HG02884 (cell line): ENCODE results near the gene RAMP2.

Experiments
- ATAC-seq: cut with Tn5 transposase; IDR thresholded peaks from one replicate; pipeline ENCODE4 v1.9.1; 2021; ENCODE audit warnings: mild to moderate bottlenecking, moderate library complexity; ENCODE audit not compliant: unreplicated experiment

Gene RAMP2

DNA sequence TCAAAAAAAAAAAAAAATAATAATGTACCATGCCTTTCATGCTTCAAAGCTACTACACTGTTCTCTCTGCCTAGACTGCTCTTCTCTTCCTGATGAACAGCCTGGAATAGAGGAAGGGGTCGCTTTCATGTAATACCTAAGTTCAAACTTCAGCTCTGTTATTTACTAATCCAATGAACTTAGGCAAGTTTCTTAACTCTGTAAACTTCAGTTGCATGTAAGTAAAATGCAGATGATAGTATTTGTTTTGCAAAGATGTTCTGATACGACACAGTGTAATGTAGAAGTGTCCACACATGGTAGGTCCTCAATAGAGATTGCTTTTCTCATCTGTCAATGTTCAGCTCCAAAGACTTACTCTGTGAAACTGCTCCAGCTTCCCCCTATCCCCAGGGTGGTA is 30.9 kb downstream of the RAMP2 start:
- no peak for ATAC-seq

- no peak for ATAC-seq
Measured at GRCh38 chr17:42792545-42792944, 31.5 kb downstream of the RAMP2 start.

DNA sequence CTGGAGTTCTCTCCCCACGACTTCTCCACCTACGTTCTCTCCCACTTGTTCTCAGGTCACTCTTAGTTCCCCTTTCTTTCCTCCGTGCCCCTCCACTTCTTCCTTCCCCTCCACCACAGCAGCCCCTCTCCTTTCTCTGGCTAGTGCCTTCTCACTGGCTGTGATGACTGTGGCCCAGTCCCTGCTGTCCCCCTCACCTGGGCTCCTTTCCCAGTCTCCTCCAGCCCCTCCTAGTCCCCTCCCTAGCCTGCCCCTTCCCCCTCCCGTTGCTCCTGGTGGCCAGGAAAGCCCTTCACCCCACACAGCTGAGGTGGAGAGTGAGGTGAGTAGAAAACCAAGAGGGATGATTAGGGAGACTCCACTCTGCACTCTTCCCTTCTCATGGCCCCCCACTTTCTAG is 34.0 kb downstream of the RAMP2 start:
- ATAC-seq: no peak

- ATAC-seq: no peak
Measured at GRCh38 chr17:42795465-42795864, 34.4 kb downstream of the RAMP2 start.

DNA sequence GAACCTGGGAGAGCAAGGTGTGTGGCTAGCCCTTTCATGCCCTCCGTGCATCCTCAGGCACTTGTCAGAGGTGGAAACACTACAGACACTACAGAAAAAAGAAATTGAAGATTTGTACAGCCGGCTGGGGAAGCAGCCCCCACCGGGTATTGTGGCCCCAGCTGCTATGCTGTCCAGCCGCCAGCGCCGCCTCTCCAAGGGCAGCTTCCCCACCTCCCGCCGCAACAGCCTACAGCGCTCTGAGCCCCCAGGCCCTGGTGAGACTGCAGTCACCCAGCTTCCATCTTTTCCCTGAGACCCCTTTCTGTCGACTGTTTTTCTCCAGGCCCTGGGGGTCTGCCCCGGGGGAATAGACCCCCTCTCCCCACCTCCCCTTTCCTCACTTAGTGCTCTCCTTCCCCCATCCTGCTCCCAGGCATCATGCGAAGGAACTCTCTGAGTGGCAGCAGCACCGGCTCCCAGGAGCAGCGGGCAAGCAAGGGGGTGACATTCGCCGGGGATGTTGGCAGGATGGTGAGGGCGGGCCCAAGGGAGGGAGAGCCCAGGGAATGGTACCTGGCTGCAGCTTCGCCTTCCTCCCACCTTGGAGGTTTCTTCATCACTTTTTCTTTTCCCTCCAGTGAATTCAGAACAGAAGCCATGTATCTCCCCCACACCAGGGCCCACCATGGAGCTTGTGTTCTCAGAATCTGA is 35.2 kb downstream of the RAMP2 start:
- ATAC-seq: no peak

DNA sequence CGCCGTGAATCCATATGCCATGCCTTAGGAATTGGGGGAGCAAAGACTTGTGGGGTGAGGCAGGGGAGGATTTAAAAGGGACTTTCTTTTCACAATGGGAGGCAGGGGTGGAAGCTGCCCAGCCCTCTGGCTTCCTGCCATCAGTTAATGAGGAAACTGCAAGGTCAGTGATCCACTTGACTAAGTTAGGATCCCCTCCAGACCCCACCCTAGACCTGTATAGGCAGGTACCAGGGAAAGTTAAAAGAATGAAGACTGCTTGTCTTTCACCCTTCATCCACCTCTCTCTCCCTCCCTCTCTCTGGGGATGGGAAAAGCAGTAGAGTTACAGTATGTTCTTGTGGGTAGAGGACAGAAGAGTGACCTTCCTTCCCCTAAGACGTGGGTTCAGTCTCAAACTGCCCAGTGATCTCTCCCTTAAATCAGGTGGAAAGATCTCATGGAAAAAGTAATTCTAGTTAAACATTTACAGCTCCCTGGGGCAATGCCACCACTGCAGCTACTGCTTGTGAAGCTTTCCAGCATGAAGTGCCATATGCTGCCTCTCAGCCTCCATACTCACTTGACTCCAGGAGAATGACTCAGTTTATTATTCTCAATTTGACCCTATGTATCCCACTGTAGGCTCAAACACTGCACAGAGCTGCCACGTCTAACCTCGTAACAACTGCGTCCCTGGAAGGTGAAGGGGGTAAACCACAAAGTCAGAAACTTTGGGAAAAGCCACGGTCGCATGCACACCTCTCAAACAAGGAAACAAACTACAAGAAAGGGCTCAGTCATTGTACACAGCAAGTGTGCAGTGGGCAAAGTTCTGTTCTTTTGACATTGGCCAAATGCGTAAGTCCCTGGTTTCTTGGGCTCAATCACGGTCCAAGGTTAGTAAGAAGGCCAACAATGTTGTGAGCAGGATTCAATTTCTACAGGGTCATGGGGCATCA is 36.3 kb downstream of the RAMP2 start:
- ATAC-seq: no peak

- ATAC-seq: no peak
Measured at GRCh38 chr17:42798011-42798382, 37.0 kb downstream of the RAMP2 start.

DNA sequence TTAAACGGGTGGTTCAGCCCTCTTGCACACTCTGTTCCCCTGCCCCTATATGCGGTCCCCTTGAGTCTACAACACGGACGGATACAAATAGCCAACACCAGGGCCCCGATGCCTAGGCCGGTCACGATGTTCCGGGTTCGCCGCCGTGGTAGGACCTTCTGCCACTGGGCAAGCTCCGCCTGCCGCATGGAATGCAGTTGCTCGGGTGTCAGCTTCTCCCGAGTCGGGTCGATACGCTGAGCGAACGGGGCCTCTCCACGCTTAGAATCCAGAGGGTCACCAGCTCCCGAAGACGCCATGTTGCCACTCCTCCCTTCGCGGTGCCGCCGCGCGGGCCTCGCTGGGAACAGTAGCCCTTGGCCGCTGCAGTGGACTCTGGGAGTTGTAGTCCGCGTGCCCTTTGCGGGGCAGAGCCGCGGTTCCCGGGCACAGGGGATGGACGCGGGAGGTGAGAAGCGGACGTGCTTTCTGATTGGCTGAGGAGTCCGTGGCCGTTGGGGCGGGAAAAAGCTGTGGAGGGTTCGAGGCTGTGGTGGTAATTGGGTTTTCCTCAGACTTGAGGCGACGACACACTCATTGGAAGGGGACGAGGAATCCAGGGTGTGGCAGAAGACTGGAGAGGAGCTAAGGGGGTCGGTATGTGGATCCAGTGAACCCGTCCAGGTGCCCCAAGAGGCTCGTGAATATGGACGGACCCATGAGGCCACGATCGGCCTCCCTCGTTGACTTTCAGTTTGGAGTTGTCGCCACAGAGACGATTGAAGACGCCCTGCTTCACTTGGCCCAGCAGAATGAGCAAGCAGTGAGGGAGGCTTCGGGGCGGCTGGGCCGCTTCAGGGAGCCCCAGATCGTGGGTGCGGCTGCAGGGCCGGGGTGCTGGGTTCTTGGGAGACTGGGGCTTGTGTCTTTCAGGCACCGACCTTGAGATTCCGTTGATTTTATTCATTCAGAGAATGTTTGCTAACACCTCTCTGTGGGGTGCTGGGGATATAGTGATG is 37.7 kb downstream of the RAMP2 start, which contains the start of the genes CNTD1 and COA3:
TSS of gene CNTD1 (plus strand) at position 479 of the 998 bp plus-strand sequence. CDS start at position 686, 207 bp downstream.
TSS of gene COA3 (minus strand) at position 322 of the 998 bp plus-strand sequence. CDS start at position 299, 23 bp downstream.
- ATAC-seq: no peak

DNA sequence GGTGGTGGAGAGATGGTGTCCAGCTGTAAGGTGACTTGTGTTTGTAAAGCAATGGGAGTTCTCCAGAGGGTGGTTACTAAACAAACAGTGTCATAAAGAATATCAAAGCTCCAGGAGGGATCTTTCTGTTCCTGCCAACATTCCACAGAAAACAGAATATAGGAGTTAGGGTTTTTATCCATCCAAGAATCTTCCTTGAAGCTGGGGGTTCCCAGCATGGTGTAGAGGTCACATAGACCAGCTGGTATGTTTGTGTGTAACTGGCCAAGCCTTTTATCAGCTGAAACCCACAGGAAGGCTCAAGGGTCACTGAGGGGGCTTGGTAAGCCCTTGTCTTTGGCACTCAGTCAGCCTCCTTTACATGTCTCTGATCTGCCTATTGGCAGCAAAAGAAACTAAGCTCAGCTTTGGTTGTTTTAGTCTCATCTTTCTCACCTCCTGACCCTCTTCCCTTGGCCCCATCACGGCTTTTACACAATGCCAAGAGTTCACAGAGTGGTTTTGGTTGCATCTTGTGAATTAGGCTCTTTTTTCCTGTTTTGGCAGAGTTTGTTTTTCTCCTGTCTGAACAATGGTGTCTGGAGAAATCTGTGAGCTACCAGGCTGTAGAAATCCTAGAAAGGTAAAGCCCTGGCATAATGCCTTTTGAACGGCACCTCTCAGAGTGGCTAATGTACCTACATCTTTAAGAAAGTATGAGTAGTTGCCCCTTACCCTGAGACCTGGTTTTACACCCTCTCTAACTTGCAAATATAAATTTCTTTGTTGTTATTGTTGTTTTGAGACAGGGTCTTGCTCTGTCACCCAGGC is 42.3 kb downstream of the RAMP2 start:
- ATAC-seq: no peak

DNA sequence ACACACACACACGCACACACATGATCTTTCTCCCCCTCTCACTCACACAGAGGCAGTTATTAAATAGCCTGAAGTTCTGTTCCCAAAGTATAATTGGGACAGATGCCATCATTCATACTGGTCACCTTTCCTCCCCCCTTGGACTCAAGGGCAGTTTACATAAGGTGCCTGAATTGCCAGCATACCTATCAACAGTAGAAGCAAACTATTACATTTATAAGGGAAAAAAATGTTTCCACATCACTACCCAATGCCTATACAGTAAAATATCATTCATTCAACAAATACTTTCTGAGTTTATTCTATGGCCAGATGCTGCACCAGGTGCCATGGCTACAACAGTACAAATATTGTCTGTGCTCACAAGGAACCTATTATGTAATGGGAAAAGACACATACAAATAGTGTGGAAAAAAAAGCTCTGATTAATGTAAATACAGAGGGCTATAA is 43.9 kb downstream of the RAMP2 start:
- no peak for ATAC-seq

DNA sequence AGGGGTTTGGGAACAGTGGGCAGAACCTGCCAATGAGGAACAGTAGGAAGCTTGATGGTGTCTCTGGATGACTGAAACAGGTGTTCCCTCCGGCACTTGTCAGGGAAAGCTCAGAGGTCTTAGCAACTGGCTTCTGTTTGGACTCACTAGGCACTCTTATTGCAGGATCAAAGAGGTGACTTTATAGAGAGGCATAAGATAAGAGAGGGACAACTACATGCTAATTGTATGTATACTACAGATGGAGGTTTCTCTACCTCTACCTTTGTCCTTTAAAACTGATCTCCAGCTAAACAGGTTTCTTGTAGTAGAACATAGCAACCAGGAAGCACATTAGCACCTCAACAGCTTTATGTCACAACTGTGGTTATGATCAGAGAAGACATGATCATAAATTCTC is 45.2 kb downstream of the RAMP2 start:
- ATAC-seq: no peak

DNA sequence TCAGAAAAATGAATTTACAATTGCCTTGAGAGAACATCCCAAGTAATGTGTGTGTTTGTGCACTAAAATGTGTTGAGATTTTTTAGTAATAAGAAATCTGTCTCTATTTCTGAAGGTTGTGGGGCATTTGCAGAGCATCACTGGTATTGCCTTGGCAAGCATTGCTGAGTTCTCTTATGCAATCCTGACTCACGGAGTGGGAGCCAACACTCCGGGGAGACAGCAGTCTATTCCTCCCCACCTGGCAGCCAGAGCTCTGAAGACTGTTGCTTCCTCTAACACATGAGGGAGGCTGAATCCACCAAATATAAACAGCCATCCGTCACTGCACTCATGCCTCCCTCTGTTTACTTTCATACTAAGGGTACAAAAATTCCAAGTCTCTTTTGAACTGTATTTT is 48.2 kb downstream of the RAMP2 start:
- ATAC-seq: no peak
